ENCODE measurements around the gene ERLEC1.

- no peak for TF ChIP-seq CTCF (IDR thresholded peaks at IDR 0.05; ENCODE audit: low read length)
- no peak for TF ChIP-seq EZH2 (IDR thresholded peaks at IDR 0.05; ENCODE audit: borderline replicate concordance, low read length)
Measured at GRCh38 chr2:53777134-53777533, 9.7 kb upstream of the ERLEC1 start.

Data from OCI-LY1 (cell line).